Spleen (tissue), 11 donors: ENCODE data around the gene MLC1. TPM values are rescaled to one million over a fixed set of nuclear protein-coding genes. Genes with fewer than 3 reads are reported as not detected.

Experiments
- DNase-seq: peaks from one replicate; pipeline ENCODE4 v3.0.0-alpha.2; 2020
- H3K27ac ChIP-seq, 8 donors: fragments of 200-600 bp; sonication (generic) in 7 of 8; 1 replicate in 4 of 8; 2 replicates in 4 of 8; pipeline versions ENCODE4 v1.5.0 to v1.8.0; 2016 to 2021; ENCODE audit warnings: inconsistent platforms in 4 of 8, mild to moderate bottlenecking in 4 of 8, moderate library complexity in 1 of 8
- H3K27me3 ChIP-seq, 7 donors: fragments of 200-600 bp; sonication (generic) in 6 of 7; replicated peaks in 1 of 7; 1 replicate in 4 of 7; 2 replicates in 3 of 7; pipeline versions ENCODE4 v1.5.0 to v1.8.0; 2016 to 2021; ENCODE audit warnings: inconsistent platforms in 3 of 7, mild to moderate bottlenecking in 1 of 7
- H3K36me3 ChIP-seq, 6 donors: fragments of 200-600 bp; sonication (generic) in 5 of 6; 1 replicate in 4 of 6; 2 replicates in 2 of 6; pipeline versions ENCODE4 v1.5.0 to v1.8.0; 2016 to 2021; ENCODE audit warnings: inconsistent platforms in 2 of 6
- H3K4me1 ChIP-seq, 6 donors: fragments of 200-600 bp; sonication (generic) in 5 of 6; 1 replicate in 3 of 6; 2 replicates in 3 of 6; pipeline versions ENCODE4 v1.5.0 to v1.8.0; 2016 to 2021; ENCODE audit warnings: inconsistent platforms in 3 of 6
- H3K4me3 ChIP-seq, 8 donors: fragments of 200-600 bp; sonication (generic) in 7 of 8; 1 replicate in 4 of 8; 2 replicates in 4 of 8; pipeline versions ENCODE4 v1.5.0 to v1.8.0; 2016 to 2021; ENCODE audit warnings: inconsistent platforms in 4 of 8, mild to moderate bottlenecking in 4 of 8, moderate library complexity in 2 of 8
- H3K9me3 ChIP-seq, 8 donors: fragments of 200-600 bp; sonication (generic) in 7 of 8; 1 replicate in 4 of 8; 2 replicates in 4 of 8; pipeline versions ENCODE4 v1.5.0 to v1.8.0; 2016 to 2021; ENCODE audit warnings: inconsistent platforms in 4 of 8
- POLR2A ChIP-seq, 3 donors: fragments of 450-650 bp; IDR thresholded peaks; one replicate each; pipeline ENCODE4 v1.5.1; 2017; ENCODE audit warnings: antibody characterized with exemption in 3 of 3, mild to moderate bottlenecking in 1 of 3
- POLR2AphosphoS5 ChIP-seq, 3 donors: sonication (generic); formaldehyde crosslinking; IDR thresholded peaks; one replicate each; pipeline ENCODE4 v1.5.1; 2017; ENCODE audit warnings: antibody characterized with exemption in 3 of 3
- WGBS, 5 donors: extraction: QIAGEN DNeasy Blood & Tissue Kit in 3 of 5; methylation state at CpG; one replicate each; pipeline versions ENCODE4 v1.1.5 to v1.1.7; 2013 to 2018; 5-methylcytosine and 5-hydroxymethylcytosine counted together
- intact Hi-C: fragments of 100-400 bp; cut with DNase I; formaldehyde crosslinking; loops from one replicate; pipeline ENCODE4 v1.15.0; 2023; ENCODE audit warnings: low total_unique reads
- polyA plus RNA-seq, 3 donors: library from polyadenylated mRNA; stranded (reverse); fragments of 200-250 nt; gene quantifications; one replicate each; pipeline ENCODE4 v1.2.1, GENCODE V29; 2013
- total RNA-seq, 7 donors: library from RNA; depleted of rRNA in 3 of 7; stranded (reverse); fragments of >200 nt in 3 of 7; fragmentation: NEBNext Ultra II Directional in 4 of 7; extraction: Animal tissue kit (Norgen Biotek cat#: 25700) in 4 of 7; gene quantifications; one replicate each; pipeline versions ENCODE4 v1.1.0 to v1.2.1, GENCODE V29; 2016 to 2021
- TF ChIP-seq, protein P1 (sequence below), 11 experiments: fragments of 200-600 bp in 7 of 11; fragments of 450-650 bp in 4 of 11; sonication (generic) in 4 of 11; IDR thresholded peaks in 8 of 11; conservative IDR thresholded peaks in 3 of 11; 1 replicate in 7 of 11; 2 replicates in 4 of 11; pipeline versions ENCODE4 v1.4.0 to v1.8.0; 2016 to 2021; ENCODE audit warnings: antibody characterized with exemption in 11 of 11, inconsistent platforms in 4 of 11, mild to moderate bottlenecking in 1 of 11
- donor health status: healthy with polysubstance abuse.
- donor health status: DM: no; HTN: no; CAD: no; lungs with moderate emphysema.
- donor health status: DM: no; HTN: no; CAD: no.
- donor health status: Bipolar disorder and iron deficiency.
- donor health status: healthy.
- donor health status: DM: no; HTN: no; CAD: no.
- donor health status: DM: yes; HTN: yes; CAD: no.

Gene MLC1
- total and polyA plus RNA-seq, 10 donors: 0.17 to 4.4 (median 1.6) TPM

GRCh38 chr22:50091092-50091768 lies 6.0 kb upstream of the MLC1 start:
- Histone ChIP-seq H3K27me3 (peaks cover 0 to 41% (median 7%) of the 10 kb centered on the region in 7 donors), H3K4me1 (no peaks in the 10 kb centered on the region), H3K9me3 (peaks cover 0 to 28% (median 7%) of the 10 kb centered on the region in 8 donors), H3K36me3 (no peaks in the 10 kb centered on the region), H3K4me3 (no peak overlapping the region), H3K27ac (no peak overlapping the region)
- WGBS, 5 donors: 87 to 91% (median 89%) methylated on average over 20 to 29 of the region's 29 CpGs
- peak; percentile 59 for DNase-seq
- TF ChIP-seq, protein P1, sequence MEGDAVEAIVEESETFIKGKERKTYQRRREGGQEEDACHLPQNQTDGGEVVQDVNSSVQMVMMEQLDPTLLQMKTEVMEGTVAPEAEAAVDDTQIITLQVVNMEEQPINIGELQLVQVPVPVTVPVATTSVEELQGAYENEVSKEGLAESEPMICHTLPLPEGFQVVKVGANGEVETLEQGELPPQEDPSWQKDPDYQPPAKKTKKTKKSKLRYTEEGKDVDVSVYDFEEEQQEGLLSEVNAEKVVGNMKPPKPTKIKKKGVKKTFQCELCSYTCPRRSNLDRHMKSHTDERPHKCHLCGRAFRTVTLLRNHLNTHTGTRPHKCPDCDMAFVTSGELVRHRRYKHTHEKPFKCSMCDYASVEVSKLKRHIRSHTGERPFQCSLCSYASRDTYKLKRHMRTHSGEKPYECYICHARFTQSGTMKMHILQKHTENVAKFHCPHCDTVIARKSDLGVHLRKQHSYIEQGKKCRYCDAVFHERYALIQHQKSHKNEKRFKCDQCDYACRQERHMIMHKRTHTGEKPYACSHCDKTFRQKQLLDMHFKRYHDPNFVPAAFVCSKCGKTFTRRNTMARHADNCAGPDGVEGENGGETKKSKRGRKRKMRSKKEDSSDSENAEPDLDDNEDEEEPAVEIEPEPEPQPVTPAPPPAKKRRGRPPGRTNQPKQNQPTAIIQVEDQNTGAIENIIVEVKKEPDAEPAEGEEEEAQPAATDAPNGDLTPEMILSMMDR (IDR thresholded peaks at IDR 0.05 in 8 of 11, conservative IDR thresholded peaks at IDR 0.05 in 3 of 11): no peak
- TF ChIP-seq POLR2A (IDR thresholded peaks at IDR 0.05) (no peak), POLR2AphosphoS5 (IDR thresholded peaks at IDR 0.05) (no peak)
- intact Hi-C loops: no loop called here

DNA sequence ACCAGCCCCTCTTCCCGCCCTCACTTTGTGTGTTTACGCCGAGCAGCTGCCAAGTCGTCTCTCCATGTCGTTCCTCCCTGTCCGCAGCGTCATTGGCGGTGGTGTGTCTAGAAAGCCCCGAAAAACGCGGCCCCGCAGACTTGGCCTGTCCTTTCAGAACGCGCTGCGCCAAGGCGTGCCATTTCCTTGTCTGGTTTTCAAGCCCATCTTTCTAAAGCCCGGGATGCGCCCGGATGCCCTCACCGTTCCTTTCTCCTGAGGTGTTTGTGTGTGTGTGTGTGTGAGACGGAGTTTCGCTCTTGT lies 5.1 kb upstream of the MLC1 start:
- H3K27ac ChIP-seq: no peak overlapping the region
- no peak for TF ChIP-seq POLR2AphosphoS5 (IDR thresholded peaks at IDR 0.05)
- no peak for TF ChIP-seq POLR2A (IDR thresholded peaks at IDR 0.05)
- TF ChIP-seq, protein P1 (IDR thresholded peaks at IDR 0.05 in 8 of 11, conservative IDR thresholded peaks at IDR 0.05 in 3 of 11): no peak
- 94 to 96% (median 95%) methylated on average over 22 of the region's 22 CpGs for WGBS, 5 donors
- peaks cover 0 to under 1% (median 0%) of the 10 kb centered on the region in 6 donors for H3K4me1 ChIP-seq
- H3K36me3 ChIP-seq: no peaks in the 10 kb centered on the region
- H3K4me3 ChIP-seq: no peak overlapping the region
- no peak for DNase-seq
- peaks cover 0 to 41% (median 7%) of the 10 kb centered on the region in 7 donors for H3K27me3 ChIP-seq
- H3K9me3 ChIP-seq: peaks cover 0 to 28% (median 7%) of the 10 kb centered on the region in 8 donors
- intact Hi-C loops: no loop called here

DNA sequence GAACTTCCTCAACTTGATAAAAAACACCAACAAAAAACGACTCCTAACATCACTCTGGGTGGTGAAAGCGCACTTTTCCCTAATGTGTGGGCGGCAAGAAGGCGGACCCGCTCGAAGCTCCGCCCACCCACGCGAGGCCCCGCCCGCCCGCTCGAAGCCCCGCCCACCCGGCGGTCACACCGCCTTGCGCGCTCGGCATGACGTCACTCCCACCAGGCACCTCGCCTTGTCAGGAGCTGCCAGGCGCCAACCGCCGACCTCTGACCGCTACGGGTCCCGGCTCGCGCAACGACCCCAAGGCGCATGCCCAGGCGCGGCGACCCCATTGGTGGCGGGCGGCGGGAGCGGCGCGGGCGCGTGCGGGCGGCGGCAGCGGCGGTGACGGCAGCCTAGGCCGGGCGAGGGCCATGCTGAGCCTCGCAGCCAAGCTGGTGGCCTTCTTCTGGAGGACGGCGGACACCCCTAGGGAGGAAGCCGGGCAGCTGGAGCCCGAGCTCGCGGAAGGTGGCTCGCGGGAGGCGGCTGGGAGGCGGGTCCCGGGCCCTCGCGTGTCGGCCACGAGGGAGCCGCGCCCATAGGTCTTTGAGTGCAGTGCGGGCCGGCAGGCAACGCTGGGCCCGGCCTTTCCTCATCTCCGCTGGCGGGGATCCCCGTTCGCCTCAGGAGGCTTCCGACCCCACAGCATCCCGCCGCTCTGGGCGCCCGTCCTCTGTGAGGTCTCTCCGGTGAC lies 4.6 kb upstream of the MLC1 start, which contains the start of gene MOV10L1:
TSS of gene MOV10L1 (plus strand) at position 325 of the 730 bp plus-strand sequence. CDS start at position 408, 83 bp downstream.
- intact Hi-C loops: no loop called here
- WGBS, 5 donors: 42 to 66% (median 56%) methylated on average over 48 to 83 of the region's 83 CpGs
- Histone ChIP-seq H3K27ac (no peak within 1 kb of the TSS), H3K4me3 (no peak within 1 kb of the TSS), H3K9me3 (peaks cover 0 to 28% (median 7%) of the 10 kb centered on the region in 8 donors), H3K27me3 (peaks cover 0 to 39% (median 7%) of the 10 kb centered on the region in 7 donors), H3K4me1 (peaks cover 0 to 5% (median 0%) of the 10 kb centered on the region in 6 donors), H3K36me3 (no peaks in the 10 kb centered on the region)
- DNase-seq: peak; percentile 72
- peak in 1 of 3 donors; percentile 12 for TF ChIP-seq POLR2AphosphoS5 (IDR thresholded peaks at IDR 0.05)
- TF ChIP-seq, protein P1 (IDR thresholded peaks at IDR 0.05 in 8 of 11, conservative IDR thresholded peaks at IDR 0.05 in 3 of 11): no peak

- peak; percentile 39 for DNase-seq
- 85 to 95% (median 92%) methylated on average over 11 of the region's 11 CpGs for WGBS, 5 donors
- TF ChIP-seq, protein P1 (IDR thresholded peaks at IDR 0.05 in 8 of 11, conservative IDR thresholded peaks at IDR 0.05 in 3 of 11): no peak
- no peak for TF ChIP-seq POLR2AphosphoS5 (IDR thresholded peaks at IDR 0.05)
- H3K9me3 ChIP-seq: peaks cover 0 to 28% (median 7%) of the 10 kb centered on the region in 8 donors
- intact Hi-C loops: no loop called here
- peaks cover 0 to 38% (median 7%) of the 10 kb centered on the region in 7 donors for H3K27me3 ChIP-seq
- peaks cover 0 to 12% (median 0%) of the 10 kb centered on the region in 6 donors for H3K4me1 ChIP-seq
- no peak overlapping the region for H3K4me3 ChIP-seq
- no peak overlapping the region for H3K27ac ChIP-seq
- H3K36me3 ChIP-seq: no peaks in the 10 kb centered on the region
These were observed 4.0 kb upstream of the MLC1 start for GRCh38 chr22:50089231-50089630.
